Measurements from ENCODE around the gene CCDC69.

Gene CCDC69

DNA sequence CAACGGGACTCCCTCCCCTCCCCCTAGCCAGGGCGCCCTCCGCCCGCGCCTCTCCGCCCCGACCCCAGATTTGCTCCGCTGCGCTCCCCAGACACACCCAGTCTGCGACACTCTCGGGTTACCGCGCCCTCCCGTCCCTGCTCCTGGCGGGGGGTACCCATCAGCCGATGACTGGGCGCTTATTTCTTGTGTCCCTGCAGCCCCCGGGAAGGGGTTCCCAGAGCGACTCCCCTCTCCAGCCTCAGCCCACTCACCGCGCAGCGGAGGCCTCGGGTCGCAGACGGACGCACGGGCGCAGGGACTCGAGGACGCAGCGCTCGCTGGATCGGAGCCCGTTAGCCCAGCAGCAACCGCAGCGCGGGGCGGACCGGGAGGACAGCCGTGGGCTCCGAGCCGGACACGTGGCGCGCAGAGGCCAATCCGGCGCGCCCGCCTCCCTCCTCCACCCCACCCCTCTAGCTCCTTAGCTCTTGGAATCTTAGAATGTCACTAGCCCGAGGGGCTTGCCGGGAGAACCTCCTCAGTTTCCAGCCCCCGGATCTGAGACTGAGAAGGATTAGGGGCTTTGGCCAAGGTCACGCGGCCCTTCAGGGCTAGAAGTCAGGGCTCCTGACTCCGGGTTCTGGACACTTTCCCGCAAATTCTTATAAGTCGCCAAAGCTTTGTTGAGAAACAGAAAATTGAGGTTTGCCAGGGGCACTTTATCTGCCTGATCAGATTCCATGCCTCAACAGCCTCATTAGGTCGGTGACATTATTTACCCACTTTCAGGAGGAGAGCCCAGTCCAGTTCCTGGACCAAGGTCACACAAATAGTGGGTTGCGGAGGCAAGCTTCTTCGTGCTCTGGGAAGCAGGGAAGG lies 66.2 kb downstream of the CCDC69 start, which contains the start of gene ANXA6:
Gene ANXA6, minus strand, starts transcription at position 354 of the 861 bp plus-strand sequence. CDS start 9,878 bp downstream, outside the sequence.
- DNase-seq, result peak; percentile 75

DNA sequence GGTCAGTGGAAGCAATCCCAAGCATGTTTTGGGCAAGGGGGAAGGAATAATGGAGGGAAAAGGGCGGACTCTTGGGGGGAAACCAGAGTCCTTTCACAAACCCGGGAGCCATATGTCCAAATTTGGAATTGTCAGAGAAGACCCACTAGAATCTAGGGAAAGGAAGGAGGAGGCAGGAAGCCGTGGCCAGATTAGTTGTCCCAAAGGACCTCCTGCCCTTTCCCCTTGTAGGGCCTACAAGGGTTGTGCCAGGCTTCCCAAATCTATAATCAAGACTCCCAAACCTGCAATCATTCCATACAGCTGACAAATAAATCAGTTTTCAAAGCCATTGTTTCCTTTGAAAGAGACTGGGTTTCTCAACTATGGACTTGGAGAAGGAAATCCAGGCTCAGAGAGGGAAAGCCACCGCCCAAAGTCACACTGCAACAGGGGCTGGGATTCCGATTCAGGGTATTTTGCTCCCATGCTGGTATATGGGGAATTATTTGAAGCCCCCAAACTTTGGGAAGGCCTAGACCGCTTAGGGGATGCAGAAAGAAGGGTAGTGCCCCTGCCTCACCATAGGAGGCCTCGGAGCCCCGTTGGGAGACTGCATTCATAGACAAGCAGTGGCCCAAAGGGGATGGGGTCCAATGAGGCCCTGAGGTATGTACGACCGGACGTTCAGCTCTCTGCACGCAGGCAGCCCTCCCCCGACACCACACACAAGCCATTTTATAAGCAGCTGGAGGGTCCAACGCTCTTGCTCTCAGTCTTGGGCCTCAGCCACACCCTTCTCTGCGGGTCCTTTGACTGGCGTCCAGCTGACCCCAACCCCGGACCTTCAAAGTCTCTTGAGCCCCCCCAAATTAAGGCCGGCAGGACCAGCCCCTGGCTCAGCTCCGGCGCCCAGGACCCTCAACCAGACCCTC lies 67.1 kb downstream of the CCDC69 start:
- peak; percentile 54 for DNase-seq

- peak; percentile 37 for DNase-seq
These were observed 68.0 kb downstream of the CCDC69 start for GRCh38 chr5:151155775-151156506.

- peak; percentile 75 for DNase-seq
These were observed 68.7 kb downstream of the CCDC69 start for GRCh38 chr5:151154931-151155774.

- peak; percentile 53 for DNase-seq
These were observed 70.1 kb downstream of the CCDC69 start for GRCh38 chr5:151153766-151154272.

GRCh38 chr5:151153300-151153699 lies 70.6 kb downstream of the CCDC69 start:
- no peak for DNase-seq

- DNase-seq, result no peak
These were observed 72.1 kb downstream of the CCDC69 start for GRCh38 chr5:151151793-151152192.

- DNase-seq, result peak; percentile 45
These were observed 72.6 kb downstream of the CCDC69 start for GRCh38 chr5:151151263-151151660.

- peak; percentile 85 for DNase-seq
These were observed 73.2 kb downstream of the CCDC69 start for GRCh38 chr5:151150471-151151262.

DNA sequence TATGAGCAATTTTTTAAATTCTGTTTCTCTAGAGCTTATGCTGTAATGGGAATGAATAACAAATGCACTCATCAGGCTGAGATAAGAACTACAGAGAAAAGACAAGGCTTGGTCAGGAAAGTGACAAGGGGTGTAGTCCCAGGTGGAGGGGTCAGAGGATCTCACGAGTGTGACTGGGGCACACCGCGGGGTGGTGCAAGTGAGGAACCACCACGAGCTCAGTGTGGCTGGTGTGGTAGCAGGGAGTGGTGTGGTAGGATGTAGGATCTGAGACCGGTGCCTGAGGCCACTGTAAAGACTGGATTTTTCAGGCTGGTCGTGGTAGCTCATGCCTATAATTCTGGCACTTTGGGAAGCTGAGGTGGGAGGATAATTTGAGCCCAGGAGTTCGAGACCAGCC lies 75.3 kb downstream of the CCDC69 start:
- peak; percentile 45 for DNase-seq

- DNase-seq, result no peak
These were observed 76.9 kb downstream of the CCDC69 start for GRCh38 chr5:151147033-151147432.

DNA sequence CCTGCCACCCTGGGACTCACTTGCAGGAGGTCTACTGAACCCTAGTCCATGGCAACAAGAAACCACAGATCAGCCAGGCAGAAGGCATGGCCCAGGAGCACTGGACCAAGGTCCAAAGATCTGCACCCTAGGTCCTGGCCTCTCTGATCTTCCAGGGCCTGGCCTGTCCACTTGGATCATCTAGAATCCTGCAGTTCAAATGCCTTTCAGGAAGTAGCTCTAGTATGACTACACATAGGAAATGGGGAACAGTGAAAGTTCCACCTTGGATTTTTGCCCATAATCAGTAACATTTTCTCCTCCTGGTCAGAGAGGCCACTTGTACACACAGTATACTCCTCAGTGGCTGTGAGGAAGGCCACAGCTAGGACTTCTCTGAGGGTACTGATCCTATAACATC lies 77.8 kb downstream of the CCDC69 start:
- DNase-seq, result no peak

- no peak for DNase-seq
These were observed 79.0 kb downstream of the CCDC69 start for GRCh38 chr5:151144922-151145321.

GRCh38 chr5:151144275-151144674 lies 79.6 kb downstream of the CCDC69 start:
- DNase-seq, result no peak

- no peak for DNase-seq
These were observed 80.2 kb downstream of the CCDC69 start for GRCh38 chr5:151143645-151144044.

GRCh38 chr5:151142933-151143332 lies 81.0 kb downstream of the CCDC69 start:
- DNase-seq, result no peak

DNA sequence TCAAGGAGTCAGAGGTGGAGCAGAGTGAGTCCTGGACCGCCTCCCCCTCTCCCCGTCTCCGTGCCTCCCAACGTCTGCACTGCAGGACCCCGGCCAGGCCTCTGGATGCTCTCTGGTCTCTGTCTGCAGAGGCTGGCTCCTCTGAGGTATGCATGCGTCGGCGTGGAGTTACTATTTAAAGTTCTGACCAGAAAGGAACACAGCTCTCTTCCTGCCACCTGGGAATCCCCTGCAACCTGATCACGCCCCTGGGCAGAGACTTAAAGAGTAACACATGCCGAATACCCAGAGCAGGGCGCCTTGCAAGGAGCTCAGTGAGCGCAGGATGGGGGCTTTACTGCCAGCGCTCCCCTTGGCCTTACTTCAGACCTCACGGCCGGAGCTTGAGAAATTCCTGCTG lies 82.4 kb downstream of the CCDC69 start:
- DNase-seq, result peak; percentile 70

DNA sequence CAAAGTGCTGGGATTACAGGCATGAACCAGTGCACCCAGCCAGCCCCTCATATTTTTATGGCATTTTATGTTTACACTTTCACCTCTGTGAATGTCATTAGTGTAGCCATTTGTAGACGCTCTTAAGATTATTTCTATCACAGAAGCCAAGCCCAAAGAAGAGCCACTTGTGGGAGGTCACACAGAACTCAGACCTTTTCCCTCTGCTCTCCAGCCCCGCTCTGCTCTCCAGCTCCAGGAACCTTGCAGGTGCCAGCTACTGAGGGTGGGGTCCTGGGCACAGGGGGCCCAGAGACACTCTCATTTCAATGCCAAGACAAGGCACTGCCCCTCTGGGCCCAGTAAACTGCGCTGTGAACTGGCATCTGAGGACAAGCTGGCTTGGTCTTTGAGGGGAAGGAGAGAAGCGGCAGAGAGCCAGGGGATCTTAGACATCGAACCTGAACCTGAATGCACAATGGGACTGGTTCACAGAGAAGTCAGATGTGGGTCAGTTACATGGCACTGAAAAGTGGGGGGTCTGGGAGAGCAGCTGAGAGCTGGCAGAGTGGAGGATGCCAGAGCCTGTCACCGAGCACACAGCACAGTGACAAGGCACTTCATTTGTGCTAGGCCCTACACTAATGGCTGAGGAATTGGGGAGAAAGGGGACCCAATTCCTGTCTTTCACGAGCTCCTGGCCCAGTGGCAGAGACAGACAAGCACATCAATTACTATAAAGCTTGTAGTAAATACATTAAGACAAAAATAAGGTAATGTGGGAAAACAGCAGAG lies 83.0 kb downstream of the CCDC69 start:
- DNase-seq, result no peak

- no peak for DNase-seq
These were observed 84.2 kb downstream of the CCDC69 start for GRCh38 chr5:151139646-151140045.

GRCh38 chr5:151139015-151139414 lies 84.9 kb downstream of the CCDC69 start:
- peak; percentile 57 for DNase-seq

Data from CD4-positive, alpha-beta T cell treated with Interleukin-17A for 4 hours (primary cell).